Measurements from ENCODE around the gene IRF7.
A peak's percentile ranks its signal among the peaks of the same experiment; 100 is the strongest.
"Not testable (repeated sequence)": the region's sequence is repeated elsewhere in the genome, so short reads cannot be mapped to it uniquely, and the experiment has no call there.

IRF7 gene

DNA sequence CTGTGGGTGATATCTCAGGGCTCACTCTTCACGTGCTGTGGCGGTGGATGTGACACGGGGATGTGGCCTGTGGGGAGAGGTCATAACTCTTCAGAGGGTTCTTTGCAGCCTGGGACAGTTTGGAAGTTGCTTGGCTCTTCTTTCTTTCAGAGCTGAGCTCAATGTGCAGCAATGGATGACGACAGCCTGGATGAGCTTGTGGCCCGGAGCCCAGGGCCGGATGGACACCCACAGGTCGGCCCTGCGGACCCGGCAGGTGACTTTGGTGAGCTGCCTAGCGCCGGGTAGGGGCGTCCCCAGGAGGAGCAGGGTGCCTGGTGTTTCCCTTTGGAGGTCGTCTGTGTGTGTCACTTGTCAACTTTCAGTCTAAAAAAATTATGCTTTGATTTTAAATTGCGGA is 34.4 kb downstream of the IRF7 start:
- DNase-seq (ENCODE audit: low read depth): no peak

DNA sequence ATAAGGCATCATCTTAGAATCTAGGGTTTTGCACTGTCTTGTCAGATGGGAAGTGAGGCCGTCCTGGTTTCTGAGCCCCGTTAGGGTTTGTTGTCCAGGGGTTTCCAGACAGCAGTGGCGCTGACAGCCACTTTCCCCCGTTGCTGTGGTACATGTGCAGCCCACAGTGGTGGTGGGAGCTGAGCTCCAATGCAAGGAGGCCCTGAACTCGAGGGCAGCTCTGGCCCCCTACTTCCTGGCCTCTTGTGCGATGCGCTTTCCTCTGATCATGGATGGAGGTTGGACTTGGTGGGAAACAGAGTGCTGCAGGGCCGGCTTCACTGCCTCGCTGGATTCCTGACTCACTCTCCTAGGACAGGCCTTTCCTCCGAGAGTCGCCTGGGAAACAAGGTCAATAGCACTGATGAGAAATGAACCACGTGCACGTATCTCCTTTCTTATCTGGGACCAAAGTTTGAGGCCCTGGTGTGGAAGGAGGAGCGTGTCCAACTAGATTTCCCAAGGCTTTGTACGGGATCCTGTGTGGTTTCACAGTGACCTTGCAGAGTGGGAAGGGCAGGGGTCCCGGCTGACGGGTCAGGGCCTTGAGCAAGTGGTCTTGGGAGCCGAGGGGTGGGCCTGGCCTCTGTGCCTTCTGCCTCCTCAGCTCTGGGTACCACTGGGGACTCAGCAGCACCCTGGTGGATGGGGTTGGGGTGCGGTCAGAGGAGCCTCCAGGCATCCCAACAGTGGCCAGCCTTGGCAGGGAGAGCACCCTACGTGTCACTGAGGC is 35.7 kb downstream of the IRF7 start:
- no peak for DNase-seq (ENCODE audit: low read depth)

DNA sequence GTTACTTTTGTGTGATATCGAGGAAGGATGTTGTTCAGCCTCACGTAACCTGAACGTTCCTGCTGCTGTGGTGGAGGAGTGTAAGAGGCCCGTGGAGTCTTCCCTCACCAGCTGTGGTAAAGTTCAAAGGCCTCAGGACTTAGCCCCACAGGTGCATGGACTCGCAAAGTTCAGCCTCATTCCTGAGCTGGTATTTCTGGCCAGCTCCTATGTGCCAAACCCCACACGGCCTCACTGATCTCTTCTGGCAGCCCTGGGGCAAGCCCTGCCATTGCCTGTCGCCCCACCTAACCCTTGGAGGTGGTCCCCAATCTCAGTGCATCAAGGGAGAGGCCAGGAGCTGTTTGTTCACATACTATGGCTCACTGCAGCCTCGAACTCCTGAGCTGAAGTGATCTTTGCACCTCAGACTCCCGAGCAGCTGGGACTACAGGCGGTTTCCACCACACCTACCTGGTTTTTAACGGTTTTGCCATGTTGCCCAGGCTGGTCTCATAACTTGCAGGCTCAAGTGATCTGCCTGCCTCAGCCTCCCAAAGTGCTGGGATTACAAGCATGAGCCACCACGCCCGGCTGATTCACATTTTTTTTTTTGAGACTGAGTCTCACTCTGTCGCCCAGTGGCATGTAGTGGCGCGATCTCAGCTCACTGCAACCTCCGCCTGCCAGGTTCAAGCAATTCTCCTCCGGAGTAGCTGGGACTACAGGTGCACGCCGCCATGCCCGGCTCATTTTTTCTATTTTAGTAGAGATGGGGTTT is 37.3 kb downstream of the IRF7 start:
- no peak for DNase-seq (ENCODE audit: low read depth)

DNA sequence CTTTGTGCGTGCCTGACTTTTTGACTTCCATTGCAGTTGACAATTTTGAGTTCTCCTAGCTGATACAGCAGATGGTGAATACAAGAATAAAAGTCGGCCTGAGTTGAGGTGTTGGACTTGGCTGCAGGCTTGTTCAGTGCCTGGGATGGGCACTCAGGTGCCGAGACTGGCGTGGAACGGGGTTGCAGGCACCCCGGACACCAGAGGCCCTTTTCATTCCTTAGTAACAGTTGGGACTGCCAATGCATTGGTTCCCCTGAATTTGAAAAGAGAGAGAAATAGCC is 38.2 kb downstream of the IRF7 start:
- DNase-seq (ENCODE audit: low read depth): no peak

DNA sequence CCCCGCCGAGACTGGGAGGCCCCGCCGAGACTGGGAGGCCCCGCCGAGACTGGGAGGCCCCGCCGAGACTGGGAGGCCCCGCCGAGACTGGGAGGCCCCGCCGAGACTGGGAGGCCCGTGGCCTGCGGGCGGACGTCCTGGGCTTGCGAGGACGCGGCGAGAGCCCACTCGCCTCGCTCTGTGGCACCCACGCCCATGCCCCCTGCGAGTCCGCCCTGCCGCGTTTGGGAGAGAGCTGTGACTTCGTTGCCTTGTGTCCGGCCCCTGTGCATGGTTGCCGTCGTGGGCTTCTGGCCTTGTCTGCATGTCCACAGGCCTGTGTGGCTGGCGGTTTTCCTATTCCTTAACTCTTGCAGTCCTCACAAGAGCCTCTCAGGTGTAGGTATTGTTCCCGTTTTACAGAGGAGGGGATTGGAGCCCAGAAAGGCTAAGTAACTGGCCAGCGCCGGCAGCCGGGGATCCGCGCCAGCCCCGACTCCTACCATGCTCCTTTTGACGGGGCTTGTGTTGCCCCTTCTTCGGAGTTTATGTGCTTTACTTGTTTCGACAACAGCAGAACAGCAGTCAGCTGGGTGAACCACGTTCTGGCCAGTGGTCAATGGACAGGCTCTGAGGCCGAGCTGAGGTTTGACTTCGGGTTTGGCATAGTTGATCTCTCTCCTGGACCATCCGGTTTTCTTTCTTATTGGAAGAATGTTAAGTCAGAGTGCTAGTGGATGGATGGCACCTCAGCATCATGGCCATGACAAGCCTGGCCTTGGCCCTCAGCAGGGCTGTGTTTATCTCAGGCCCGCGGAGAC is 38.7 kb downstream of the IRF7 start:
- DNase-seq (ENCODE audit: low read depth): no peak

DNA sequence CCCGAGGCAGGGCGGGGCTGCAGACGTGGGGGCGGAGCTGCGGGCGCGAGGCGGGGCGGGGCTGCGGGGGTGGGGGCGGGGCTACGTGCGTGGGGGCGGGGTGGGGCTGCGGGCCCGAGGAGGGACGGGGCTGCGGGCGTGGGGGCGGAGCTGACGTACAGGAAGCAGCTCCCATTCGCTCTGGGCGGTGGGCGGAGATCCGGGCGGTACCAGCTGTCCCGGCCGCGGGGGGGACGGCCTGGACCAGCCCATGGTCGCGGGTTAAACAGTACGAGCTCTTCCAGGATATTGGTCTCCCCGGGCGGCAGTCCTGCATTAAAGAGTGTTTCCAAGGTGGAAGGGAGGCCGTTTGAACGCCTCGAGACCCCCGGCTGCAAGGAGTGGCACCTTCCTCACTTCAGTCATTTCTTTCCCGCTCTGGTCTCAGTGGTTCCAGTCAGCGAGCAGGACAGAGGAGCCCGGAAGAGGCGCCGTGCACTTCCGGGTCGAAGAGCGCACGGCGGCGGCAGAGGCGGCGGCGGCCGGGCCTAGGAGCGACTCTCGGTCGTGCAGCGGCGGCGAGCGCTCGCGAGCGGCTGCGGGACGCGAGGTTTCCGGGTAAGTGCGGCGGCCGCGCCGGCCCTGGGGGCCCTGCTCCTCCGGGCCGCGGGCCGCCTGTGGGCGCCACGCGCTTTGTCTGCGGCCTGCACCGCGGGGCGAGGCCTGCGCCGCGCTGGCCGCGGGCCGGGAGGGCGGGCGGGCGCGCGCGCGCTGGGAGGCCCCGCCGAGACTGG is 39.6 kb downstream of the IRF7 start, which contains the start of gene PHRF1:
PHRF1 (plus strand) TSS at position 475 of the 773 bp plus-strand sequence. CDS start 5,043 bp downstream, outside the sequence.
- DNase-seq (ENCODE audit: low read depth): peak; percentile 94

DNA sequence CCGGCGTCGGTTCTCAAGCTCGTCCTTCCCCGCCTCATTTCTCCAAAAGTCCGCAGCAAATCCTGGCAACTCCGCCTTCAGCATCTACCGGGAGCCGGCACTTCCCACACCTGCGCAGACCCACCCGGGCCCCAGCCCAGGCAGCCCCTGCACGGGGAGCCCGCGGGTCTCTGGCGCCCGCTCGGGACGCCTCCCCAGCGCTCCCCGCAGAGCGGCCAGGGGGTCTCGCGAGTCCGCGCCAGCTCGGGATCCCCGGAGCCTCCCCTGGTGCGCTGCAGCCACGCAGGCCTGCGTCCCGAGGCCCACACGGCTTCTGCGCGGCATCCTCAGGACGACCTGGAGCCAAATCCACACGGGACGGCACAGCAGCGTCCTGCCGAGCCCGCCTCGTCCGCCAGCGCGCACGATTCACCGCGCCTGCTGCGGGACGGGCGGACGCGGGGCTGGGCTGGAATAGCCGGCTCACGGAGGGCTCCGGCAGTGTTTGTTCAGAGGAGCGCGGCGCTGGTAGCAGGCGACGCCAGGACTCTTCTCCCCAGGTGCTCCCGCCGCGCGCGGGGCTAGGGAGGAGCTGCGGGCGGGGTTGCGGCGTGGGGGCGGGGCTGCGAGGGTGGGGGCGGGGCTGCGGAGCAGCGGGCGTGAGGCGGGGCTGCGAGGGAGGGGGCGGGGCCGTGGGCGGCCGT is 40.3 kb downstream of the IRF7 start:
- DNase-seq (ENCODE audit: low read depth): peak; percentile 23

DNA sequence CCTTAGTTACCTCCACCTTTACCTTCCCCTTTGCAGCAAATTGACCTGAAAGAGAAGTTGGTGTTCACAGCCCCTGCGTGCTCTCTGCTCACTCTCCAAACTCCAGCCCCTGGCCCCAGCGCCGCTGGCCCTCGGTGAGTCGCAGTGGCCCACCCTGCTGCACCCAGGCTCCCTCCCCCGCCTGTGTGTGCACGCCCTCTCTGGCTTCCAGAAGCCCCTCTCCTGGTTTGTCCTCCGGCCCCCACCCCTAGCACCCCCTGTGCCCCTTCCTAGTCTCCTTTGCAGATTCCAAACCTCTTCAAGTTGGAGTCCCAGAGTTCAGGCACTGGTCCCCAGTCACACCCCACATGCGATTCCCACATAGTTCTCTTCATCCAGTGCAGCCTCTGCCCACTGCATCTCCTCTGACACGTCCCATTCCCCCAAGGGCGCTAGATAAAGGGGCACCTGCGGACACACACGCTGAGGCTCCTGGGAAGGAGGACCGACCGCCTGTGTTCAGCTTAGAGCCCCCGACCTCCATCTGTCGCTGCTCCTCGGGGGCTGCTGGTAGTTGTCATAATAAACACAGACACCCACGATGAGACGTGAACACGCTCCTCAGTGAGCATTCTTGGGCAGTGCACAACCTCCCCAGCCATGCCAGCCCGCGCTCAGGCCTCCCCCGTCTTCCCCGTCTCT is 41.0 kb downstream of the IRF7 start:
- DNase-seq (ENCODE audit: low read depth): no peak

DNA sequence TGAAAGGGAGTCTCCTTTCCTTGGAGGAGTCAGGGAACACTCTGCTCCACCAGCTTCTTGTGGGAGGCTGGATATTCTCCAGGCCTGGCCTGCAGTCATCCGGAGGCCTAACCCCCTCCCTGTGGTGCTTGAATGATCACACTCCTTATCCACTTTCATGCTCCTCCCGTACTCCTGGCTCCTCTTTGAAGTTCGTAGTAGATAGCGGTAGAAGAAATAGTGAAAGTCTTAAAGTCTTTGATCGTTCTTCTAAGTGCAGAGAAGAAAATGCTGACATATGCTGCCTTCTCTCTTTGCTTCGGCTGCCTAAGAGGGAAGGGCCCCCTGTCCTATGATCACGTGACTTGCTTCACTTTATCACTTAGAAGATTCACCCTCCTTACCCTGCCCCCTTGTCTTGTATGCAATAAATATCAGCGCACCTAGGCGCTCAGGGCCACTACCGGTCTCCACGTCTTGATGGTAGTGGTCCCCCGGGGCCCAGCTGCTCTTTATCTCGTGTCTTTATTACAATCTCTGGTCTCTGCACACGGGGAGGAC is 41.6 kb downstream of the IRF7 start:
- DNase-seq (ENCODE audit: low read depth): not testable (repeated sequence)

DNA sequence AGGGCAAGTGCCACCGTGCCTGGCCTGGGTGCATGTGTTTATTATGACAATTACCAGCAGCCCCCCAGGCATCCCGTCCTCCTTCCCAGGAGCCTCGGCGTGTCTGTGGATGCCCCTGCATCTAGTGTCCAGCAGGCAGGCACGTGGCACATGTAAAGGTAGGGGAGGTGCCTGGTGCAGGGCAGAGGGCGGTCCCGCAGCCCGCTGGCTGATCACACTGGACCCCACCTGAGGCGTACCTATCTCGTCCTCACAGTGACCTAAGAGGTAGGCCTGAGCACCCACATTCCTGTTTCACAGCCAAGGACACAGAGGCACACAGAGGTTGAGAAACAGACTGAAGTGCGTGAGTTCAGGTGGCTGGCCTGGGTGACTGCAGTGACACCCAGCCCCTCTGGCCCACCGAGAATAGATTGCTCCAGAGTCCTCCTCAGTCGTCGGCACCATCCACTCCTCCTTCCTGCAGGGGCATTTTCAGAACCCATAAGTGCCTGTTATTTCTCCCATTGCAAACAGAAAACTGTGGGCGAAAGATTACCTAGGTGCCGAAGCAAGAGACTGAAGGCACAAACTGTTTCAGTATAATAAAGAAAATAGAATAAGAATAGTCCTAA is 42.5 kb downstream of the IRF7 start:
- no peak for DNase-seq (ENCODE audit: low read depth)

DNA sequence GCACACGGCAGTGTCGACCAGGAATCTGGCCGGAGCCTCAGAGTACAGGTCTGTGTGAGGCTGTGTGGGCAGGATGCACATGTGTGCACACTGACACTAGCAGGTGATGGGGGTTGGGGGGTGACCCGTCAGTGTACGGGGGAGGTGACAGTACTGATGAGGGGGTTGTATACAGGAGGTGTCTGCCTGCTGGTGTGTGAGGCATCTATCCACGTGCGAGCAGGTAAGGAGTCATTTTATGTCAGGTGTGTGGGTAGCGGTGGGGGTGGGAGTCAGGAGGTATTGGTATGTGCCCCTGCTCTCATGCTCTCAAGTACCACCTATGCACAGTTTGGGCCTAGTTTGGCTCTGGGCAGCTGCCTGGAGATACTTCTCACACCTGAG is 44.0 kb downstream of the IRF7 start:
- DNase-seq (ENCODE audit: low read depth): no peak

DNA sequence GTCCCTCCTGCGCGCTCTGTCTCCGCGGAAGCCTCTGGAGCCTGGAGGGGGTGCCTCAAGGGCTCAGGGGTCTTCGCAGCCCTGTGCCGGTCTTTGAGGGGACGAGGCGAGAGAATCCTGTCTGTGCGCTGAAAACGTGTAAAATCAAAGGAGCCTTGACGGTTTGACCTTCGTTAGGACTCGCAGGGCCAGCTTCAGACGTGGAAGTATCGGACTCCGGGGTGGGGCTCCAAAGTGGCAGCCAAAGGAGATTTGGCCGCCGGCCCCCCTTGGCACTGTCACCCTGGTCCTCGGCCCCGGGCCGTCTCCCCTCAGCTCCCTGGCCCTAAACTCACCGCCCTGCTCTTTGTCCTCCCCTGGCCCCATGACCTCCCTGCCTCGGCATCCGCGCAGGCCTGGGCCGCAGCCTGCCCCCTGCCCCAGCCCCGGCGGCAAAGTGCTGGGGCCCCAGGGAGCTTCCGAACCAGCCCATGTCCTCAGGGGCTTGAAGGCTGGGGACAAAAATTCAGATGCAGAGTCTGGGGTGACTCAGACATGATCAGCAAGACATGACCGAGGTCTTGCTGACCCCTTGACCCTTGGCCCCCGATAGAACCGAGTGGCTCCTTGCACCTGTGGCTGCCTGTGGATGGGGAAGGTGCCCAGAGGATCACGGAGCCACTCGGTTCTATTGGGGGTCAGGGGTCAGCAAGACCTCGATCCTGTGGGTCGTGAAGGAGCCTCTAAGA is 46.4 kb downstream of the IRF7 start:
- DNase-seq (ENCODE audit: low read depth): no peak

DNA sequence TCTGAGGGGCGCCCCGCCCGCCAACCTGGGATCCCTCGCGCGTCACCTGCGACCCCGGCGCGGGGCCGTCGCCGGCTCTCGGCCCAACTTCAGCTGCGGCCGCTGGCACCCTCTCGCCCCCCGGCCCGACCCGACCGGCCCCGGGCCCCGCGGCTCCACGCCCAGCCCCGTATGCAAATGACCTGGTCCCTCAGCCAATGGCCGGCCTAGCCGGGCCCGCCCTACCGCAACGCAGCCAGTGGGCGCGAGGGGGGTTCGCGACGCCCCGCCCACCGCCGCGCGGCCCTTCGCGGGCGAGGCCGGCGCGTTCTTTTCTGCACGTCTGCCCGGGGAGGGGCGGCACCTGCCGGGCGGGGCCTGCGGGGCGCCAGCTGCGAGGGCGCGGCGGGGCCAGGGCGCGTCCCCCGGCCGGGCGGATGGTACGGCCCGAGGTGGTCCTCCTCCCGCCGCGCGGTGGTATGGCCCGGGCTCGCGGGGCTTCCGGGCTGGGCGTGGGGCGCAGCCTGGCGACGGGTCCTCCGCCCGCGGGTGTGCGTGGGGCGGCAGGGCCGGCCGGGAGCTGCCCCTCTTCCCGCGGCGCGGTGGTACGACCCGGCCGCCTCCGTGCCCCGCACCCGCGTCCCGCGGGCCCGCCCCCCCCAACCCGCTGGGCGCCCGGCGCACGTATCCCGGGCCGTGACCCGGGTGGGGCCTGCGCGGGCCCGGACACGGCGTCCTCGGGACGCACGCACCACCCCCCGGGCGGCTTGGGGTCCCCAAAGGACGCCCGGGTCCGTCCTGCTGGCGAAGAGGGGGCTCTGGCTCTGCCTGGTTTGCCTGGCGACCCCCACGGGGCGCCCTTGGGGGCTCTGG is 47.2 kb downstream of the IRF7 start:
- peak; percentile 95 for DNase-seq (ENCODE audit: low read depth)

DNA sequence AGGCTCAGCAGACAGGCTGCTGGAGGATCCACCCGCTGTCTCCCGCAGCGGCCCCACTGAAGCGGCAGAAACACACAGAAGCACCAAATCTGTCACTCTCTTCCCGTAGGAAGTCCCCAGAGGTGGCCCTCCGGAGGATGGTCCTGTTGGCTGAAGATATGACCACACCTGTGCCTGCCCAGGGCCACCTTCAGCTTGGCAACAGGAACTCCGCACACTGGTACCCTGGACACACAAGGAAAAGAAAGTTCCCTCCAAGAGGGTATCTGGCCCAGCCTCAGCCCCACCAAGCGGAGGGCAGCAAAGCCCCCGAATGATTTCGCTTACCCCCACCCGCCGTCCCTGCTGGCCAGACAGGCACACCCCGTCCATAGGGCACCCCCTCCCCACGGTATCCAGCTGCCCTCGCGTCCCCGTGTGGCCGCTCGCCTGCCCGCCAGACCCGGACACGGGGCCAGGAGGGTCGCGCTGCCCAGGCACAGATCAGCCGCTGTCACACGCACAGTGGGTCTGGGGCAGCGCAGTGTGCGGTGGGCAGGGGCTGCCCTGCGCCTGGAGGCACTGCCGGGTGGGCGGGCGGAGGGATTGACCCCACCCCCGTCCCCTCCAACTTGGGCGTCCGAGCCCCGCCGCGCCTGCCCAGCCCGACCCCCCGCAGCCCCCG is 48.0 kb downstream of the IRF7 start:
- DNase-seq (ENCODE audit: low read depth): no peak

DNA sequence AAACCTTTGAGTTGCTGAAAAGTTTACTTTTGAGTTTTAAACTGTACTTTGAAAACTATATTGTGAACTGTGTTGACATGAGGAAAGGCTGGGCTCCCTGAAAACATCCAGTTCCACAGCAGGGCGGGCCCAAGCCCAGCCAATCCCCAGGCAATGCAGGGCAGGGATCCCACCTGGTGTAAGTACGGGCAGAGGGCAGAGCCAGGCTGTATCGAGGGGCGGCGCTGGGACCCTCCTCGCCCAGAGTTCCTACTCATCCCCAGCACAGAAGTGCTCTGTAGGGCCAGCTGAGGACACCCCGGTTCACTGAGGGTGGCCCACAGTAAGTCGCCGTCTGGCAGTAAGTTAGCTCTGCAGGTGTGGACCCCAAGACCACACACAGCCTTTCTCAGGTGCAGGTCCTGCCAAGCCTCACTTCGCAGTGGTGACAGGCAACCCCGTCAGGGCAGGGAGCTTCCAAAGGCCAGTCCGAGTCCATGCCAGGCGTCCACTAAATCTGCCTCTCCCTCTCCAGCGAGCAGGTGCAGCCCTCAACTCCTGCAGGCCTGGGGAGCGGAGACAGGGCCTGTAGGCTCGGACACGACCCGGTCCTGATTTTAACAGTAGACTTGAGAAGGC is 48.6 kb downstream of the IRF7 start:
- no peak for DNase-seq (ENCODE audit: low read depth)

DNA sequence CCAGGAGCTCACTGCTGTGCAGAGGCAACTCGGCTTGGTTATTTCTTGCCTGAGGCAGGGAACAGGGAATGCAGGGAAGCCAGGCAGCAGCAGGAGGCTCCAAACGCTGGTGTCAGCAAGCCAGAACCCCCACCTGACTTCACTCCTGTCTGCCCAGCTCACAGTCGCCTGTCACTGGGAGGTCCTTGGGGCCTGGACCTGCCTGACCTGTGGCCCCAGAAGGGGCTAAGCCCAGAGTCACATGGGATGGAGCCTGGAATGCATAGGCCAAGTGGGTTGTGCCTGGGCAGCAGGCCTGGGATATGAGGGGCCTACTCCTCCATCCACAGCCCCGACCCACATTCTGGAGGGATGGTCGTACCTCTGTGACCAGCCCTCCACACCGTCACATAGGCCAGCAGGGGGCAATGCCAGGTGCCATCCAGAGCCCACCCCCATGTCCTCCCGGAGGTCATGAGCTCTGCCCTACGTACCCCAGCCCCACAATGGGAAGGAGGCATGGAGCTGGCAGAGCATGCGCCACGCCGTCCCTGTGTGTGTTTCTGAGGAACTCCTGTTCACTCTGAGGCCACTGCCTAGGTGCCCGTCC is 49.7 kb downstream of the IRF7 start:
- DNase-seq (ENCODE audit: low read depth): peak; percentile 26
